ENCODE measurements around the gene SMG7. TPM values are rescaled to one million over a fixed set of nuclear protein-coding genes. Genes with fewer than 3 reads are reported as not detected.

SMG7 gene
- total RNA-seq, 2 experiments from 2014 or later = 35.2 to 39.1 TPM

GRCh38 chr1:183506561-183506960 is 34.3 kb downstream of the SMG7 start:
- H3K27me3 Mint-ChIP-seq = no peaks in the 10 kb centered on the region

GRCh38 chr1:183508694-183509093 is 36.4 kb downstream of the SMG7 start:
- Histone ChIP-seq H3K9me3 (ENCODE audit: control insufficient read depth in 1 of 2, insufficient read depth in 1 of 2, low read length in 2 of 2) (no peaks in the 10 kb centered on the region), H3K27me3 (ENCODE audit: control insufficient read depth in 1 of 2, insufficient read depth in 2 of 2, low read length in 2 of 2) (no peaks in the 10 kb centered on the region), H3K27ac (ENCODE audit: low read depth in 1 of 2, low read length in 2 of 2) (no peak overlapping the region), H3K4me1 (ENCODE audit: insufficient read depth, low read length) (no peaks in the 10 kb centered on the region), H3K4me3 (ENCODE audit: low read length) (no peak overlapping the region), H3K36me3 (ENCODE audit: insufficient read depth, low read length) (no peaks in the 10 kb centered on the region)
- Mint-ChIP-seq H3K27ac (no peak overlapping the region), H3K4me3 (no peak overlapping the region), H3K9me3 (no peaks in the 10 kb centered on the region), H3K36me3 (ENCODE audit: low read depth) (peaks cover 18% of the 10 kb centered on the region), H3K27me3 (no peaks in the 10 kb centered on the region), H3K4me1 (ENCODE audit: low read depth) (peaks cover 24% of the 10 kb centered on the region)
- CTCF ChIA-PET = interaction anchor here (1.7 kb wide), 1 partner anchor 16 kb away, joined by 4 read pairs; no protein-coding TSS in a partner anchor
- intact Hi-C loops (cut with DNase I, micrococcal nuclease) = no loop called here
- ATAC-seq (ENCODE audit: poor library complexity) = no peak
- no peak for DNase-seq
- TF ChIP-seq, protein P1, sequence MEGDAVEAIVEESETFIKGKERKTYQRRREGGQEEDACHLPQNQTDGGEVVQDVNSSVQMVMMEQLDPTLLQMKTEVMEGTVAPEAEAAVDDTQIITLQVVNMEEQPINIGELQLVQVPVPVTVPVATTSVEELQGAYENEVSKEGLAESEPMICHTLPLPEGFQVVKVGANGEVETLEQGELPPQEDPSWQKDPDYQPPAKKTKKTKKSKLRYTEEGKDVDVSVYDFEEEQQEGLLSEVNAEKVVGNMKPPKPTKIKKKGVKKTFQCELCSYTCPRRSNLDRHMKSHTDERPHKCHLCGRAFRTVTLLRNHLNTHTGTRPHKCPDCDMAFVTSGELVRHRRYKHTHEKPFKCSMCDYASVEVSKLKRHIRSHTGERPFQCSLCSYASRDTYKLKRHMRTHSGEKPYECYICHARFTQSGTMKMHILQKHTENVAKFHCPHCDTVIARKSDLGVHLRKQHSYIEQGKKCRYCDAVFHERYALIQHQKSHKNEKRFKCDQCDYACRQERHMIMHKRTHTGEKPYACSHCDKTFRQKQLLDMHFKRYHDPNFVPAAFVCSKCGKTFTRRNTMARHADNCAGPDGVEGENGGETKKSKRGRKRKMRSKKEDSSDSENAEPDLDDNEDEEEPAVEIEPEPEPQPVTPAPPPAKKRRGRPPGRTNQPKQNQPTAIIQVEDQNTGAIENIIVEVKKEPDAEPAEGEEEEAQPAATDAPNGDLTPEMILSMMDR (IDR thresholded peaks at IDR 0.05) = no peak
- POLR2A ChIA-PET = interaction anchor here (1.2 kb wide), 1 partner anchor 10 kb away, joined by 3 read pairs; no protein-coding TSS in a partner anchor

More at GRCh38 chr1:183506561-183506960, 34.3 kb downstream of the SMG7 start:
- Histone ChIP-seq H3K36me3 (ENCODE audit: insufficient read depth, low read length) (no peaks in the 10 kb centered on the region), H3K27me3 (ENCODE audit: control insufficient read depth in 1 of 2, insufficient read depth in 2 of 2, low read length in 2 of 2) (no peaks in the 10 kb centered on the region), H3K4me3 (ENCODE audit: low read length) (no peak overlapping the region), H3K9me3 (ENCODE audit: control insufficient read depth in 1 of 2, insufficient read depth in 1 of 2, low read length in 2 of 2) (no peaks in the 10 kb centered on the region), H3K27ac (ENCODE audit: low read depth in 1 of 2, low read length in 2 of 2) (no peak overlapping the region), H3K4me1 (ENCODE audit: insufficient read depth, low read length) (no peaks in the 10 kb centered on the region)
- Mint-ChIP-seq H3K4me3 (no peak overlapping the region), H3K9me3 (no peaks in the 10 kb centered on the region), H3K27ac (no peak overlapping the region), H3K36me3 (ENCODE audit: low read depth) (peaks cover 11% of the 10 kb centered on the region), H3K4me1 (ENCODE audit: low read depth) (peaks cover 37% of the 10 kb centered on the region)
- no peak for ATAC-seq (ENCODE audit: poor library complexity)
- ChIA-PET CTCF (interaction anchor here (0.9 kb wide), 1 partner anchor 10 kb away, joined by 4 read pairs; no protein-coding TSS in a partner anchor), POLR2A (no interaction called here)
- TF ChIP-seq, protein P1 (IDR thresholded peaks at IDR 0.05) = no peak
- intact Hi-C loops (cut with DNase I, micrococcal nuclease) = no loop called here
- no peak for DNase-seq

GRCh38 chr1:183512450-183512849 is 40.2 kb downstream of the SMG7 start:
- Mint-ChIP-seq H3K27me3 (no peaks in the 10 kb centered on the region), H3K27ac (no peak overlapping the region), H3K9me3 (no peaks in the 10 kb centered on the region), H3K4me1 (ENCODE audit: low read depth) (peaks cover 29% of the 10 kb centered on the region), H3K36me3 (ENCODE audit: low read depth) (peaks cover 54% of the 10 kb centered on the region), H3K4me3 (no peak overlapping the region)
- ChIA-PET CTCF (no interaction called here), POLR2A (interaction anchor here (1.0 kb wide), 1 partner anchor 37 kb away, joined by 3 read pairs; no protein-coding TSS in a partner anchor)
- TF ChIP-seq, protein P1 (IDR thresholded peaks at IDR 0.05) = no peak
- DNase-seq = no peak
- ATAC-seq (ENCODE audit: poor library complexity) = no peak
- no peaks in the 10 kb centered on the region for H3K27me3 ChIP-seq (ENCODE audit: control insufficient read depth in 1 of 2, insufficient read depth in 2 of 2, low read length in 2 of 2)
- no peaks in the 10 kb centered on the region for H3K4me1 ChIP-seq (ENCODE audit: insufficient read depth, low read length)
- H3K4me3 ChIP-seq (ENCODE audit: low read length) = no peak overlapping the region
- H3K9me3 ChIP-seq (ENCODE audit: control insufficient read depth in 1 of 2, insufficient read depth in 1 of 2, low read length in 2 of 2) = no peaks in the 10 kb centered on the region
- intact Hi-C loops (cut with DNase I, micrococcal nuclease) = no loop called here
- H3K36me3 ChIP-seq (ENCODE audit: insufficient read depth, low read length) = peaks cover 19% of the 10 kb centered on the region
- no peak overlapping the region for H3K27ac ChIP-seq (ENCODE audit: low read depth in 1 of 2, low read length in 2 of 2)
